Measurements from ENCODE around the gene CLIP2.
A peak's percentile ranks its signal among the peaks of the same experiment; 100 is the strongest.
"Not testable (repeated sequence)": the region's sequence is repeated elsewhere in the genome, so short reads cannot be mapped to it uniquely, and the experiment has no call there.

Gene CLIP2

GRCh38 chr7:74253835-74254128 is 35.4 kb upstream of the CLIP2 start:
- Histone ChIP-seq H3K9ac (ENCODE audit: low read depth, low read length, poor library complexity, severe bottlenecking) (peak overlapping the region; percentile 95), H2AFZ (ENCODE audit: low read length) (peak overlapping the region; percentile 83), H3K4me2 (ENCODE audit: low read depth, low read length, poor library complexity, severe bottlenecking) (peak overlapping the region; percentile 80), H3K27me3 (ENCODE audit: insufficient read depth, low read length, poor library complexity, severe bottlenecking) (no peaks in the 10 kb centered on the region), H3F3A (ENCODE audit: low read depth) (peaks cover 4% of the 10 kb centered on the region; the same call in 1 of the 2 replicates), H4K20me1 (ENCODE audit: insufficient read depth, low read length, poor library complexity, severe bottlenecking) (peaks cover 18% of the 10 kb centered on the region), H3K36me3 (ENCODE audit: insufficient read depth, low read length) (peaks cover 16% of the 10 kb centered on the region; the same call in 1 of the 2 replicates), H3K4me3 (ENCODE audit: low read length, poor library complexity, severe bottlenecking) (peak overlapping the region; percentile 87), H3K9me2 (replicated peaks; ENCODE audit: low read depth, low read length) (no peaks in the 10 kb centered on the region), H3K4me1 (ENCODE audit: insufficient read depth, low read length, poor library complexity, severe bottlenecking) (peaks cover 33% of the 10 kb centered on the region), H3K79me2 (ENCODE audit: insufficient read depth, low read length) (peaks cover 60% of the 10 kb centered on the region), H3K9me3 (ENCODE audit: insufficient read depth, low read depth, low read length) (no peaks in the 10 kb centered on the region)
- TF ChIP-seq EZH2phosphoT487 (IDR thresholded peaks at IDR 0.05; ENCODE audit: borderline replicate concordance) (no peak), CTCF (conservative IDR thresholded peaks at IDR 0.05; ENCODE audit: low read length) (no peak)

- Histone ChIP-seq H3K4me2 (ENCODE audit: low read depth, low read length, poor library complexity, severe bottlenecking) (peak within 1 kb of the TSS; percentile 82), H3K27me3 (ENCODE audit: insufficient read depth, low read length, poor library complexity, severe bottlenecking) (no peaks in the 10 kb centered on the region), H3K9ac (ENCODE audit: low read depth, low read length, poor library complexity, severe bottlenecking) (peak within 1 kb of the TSS; percentile 95), H3K4me3 (ENCODE audit: low read length, poor library complexity, severe bottlenecking) (peak within 1 kb of the TSS; percentile 87), H3F3A (ENCODE audit: low read depth) (peaks cover 4% of the 10 kb centered on the region; the same call in 1 of the 2 replicates), H2AFZ (ENCODE audit: low read length) (peak within 1 kb of the TSS; percentile 83), H3K9me3 (ENCODE audit: insufficient read depth, low read depth, low read length) (no peaks in the 10 kb centered on the region), H3K9me2 (replicated peaks; ENCODE audit: low read depth, low read length) (no peaks in the 10 kb centered on the region), H3K79me2 (ENCODE audit: insufficient read depth, low read length) (peaks cover 55% of the 10 kb centered on the region), H3K4me1 (ENCODE audit: insufficient read depth, low read length, poor library complexity, severe bottlenecking) (peaks cover 33% of the 10 kb centered on the region), H3K36me3 (ENCODE audit: insufficient read depth, low read length) (peaks cover 11% of the 10 kb centered on the region; the same call in 1 of the 2 replicates), H4K20me1 (ENCODE audit: insufficient read depth, low read length, poor library complexity, severe bottlenecking) (peaks cover 16% of the 10 kb centered on the region)
- no peak for TF ChIP-seq EZH2phosphoT487 (IDR thresholded peaks at IDR 0.05; ENCODE audit: borderline replicate concordance)
- no peak for TF ChIP-seq CTCF (conservative IDR thresholded peaks at IDR 0.05; ENCODE audit: low read length)
Measured at GRCh38 chr7:74254129-74254857, 34.9 kb upstream of the CLIP2 start, which contains the start of gene RFC2. Gene RFC2, minus strand, starts transcription at chr7:74254399. Its CDS starts 16 bp downstream, at chr7:74254383.

- H3K4me1 ChIP-seq (ENCODE audit: insufficient read depth, low read length, poor library complexity, severe bottlenecking), result peaks cover 33% of the 10 kb centered on the region
- H3K9me3 ChIP-seq (ENCODE audit: insufficient read depth, low read depth, low read length), result no peaks in the 10 kb centered on the region
- peak overlapping the region; percentile 87 for H3K4me3 ChIP-seq (ENCODE audit: low read length, poor library complexity, severe bottlenecking)
- peaks cover 50% of the 10 kb centered on the region for H3K79me2 ChIP-seq (ENCODE audit: insufficient read depth, low read length)
- no peaks in the 10 kb centered on the region for H3K27me3 ChIP-seq (ENCODE audit: insufficient read depth, low read length, poor library complexity, severe bottlenecking)
- H3K36me3 ChIP-seq (ENCODE audit: insufficient read depth, low read length), result peaks cover 6% of the 10 kb centered on the region; the same call in 1 of the 2 replicates
- peaks cover 4% of the 10 kb centered on the region; the same call in 1 of the 2 replicates for H3F3A ChIP-seq (ENCODE audit: low read depth)
- TF ChIP-seq CTCF (conservative IDR thresholded peaks at IDR 0.05; ENCODE audit: low read length), result no peak
- no peak for TF ChIP-seq EZH2phosphoT487 (IDR thresholded peaks at IDR 0.05; ENCODE audit: borderline replicate concordance)
- peak overlapping the region; percentile 82 for H3K4me2 ChIP-seq (ENCODE audit: low read depth, low read length, poor library complexity, severe bottlenecking)
- H2AFZ ChIP-seq (ENCODE audit: low read length), result peak overlapping the region; percentile 63; the same call in 1 of the 2 replicates
- H4K20me1 ChIP-seq (ENCODE audit: insufficient read depth, low read length, poor library complexity, severe bottlenecking), result peaks cover 16% of the 10 kb centered on the region
- no peaks in the 10 kb centered on the region for H3K9me2 ChIP-seq (replicated peaks; ENCODE audit: low read depth, low read length)
- peak overlapping the region; percentile 95 for H3K9ac ChIP-seq (ENCODE audit: low read depth, low read length, poor library complexity, severe bottlenecking)
Measured at GRCh38 chr7:74254858-74255379, 34.3 kb upstream of the CLIP2 start.

- Histone ChIP-seq H3K4me3 (ENCODE audit: low read length, poor library complexity, severe bottlenecking) (peak overlapping the region; percentile 87), H3K4me1 (ENCODE audit: insufficient read depth, low read length, poor library complexity, severe bottlenecking) (peaks cover 33% of the 10 kb centered on the region), H3K4me2 (ENCODE audit: low read depth, low read length, poor library complexity, severe bottlenecking) (peak overlapping the region; percentile 82), H3K9ac (ENCODE audit: low read depth, low read length, poor library complexity, severe bottlenecking) (peak overlapping the region; percentile 95), H4K20me1 (ENCODE audit: insufficient read depth, low read length, poor library complexity, severe bottlenecking) (peaks cover 12% of the 10 kb centered on the region), H3K79me2 (ENCODE audit: insufficient read depth, low read length) (peaks cover 45% of the 10 kb centered on the region)
- H3F3A ChIP-seq (ENCODE audit: low read depth); H3K27me3 ChIP-seq (ENCODE audit: insufficient read depth, low read length, poor library complexity, severe bottlenecking); H2AFZ ChIP-seq (ENCODE audit: low read length); H3K9me2 ChIP-seq (replicated peaks; ENCODE audit: low read depth, low read length); H3K36me3 ChIP-seq (ENCODE audit: insufficient read depth, low read length); H3K9me3 ChIP-seq (ENCODE audit: insufficient read depth, low read depth, low read length): not testable (repeated sequence)
Measured at GRCh38 chr7:74255461-74255860, 33.7 kb upstream of the CLIP2 start.

Data from Loucy (cell line).